GM19467 (cell line): ENCODE measurements around the gene UQCC3.
"Not testable (repeated sequence)": the region's sequence is repeated elsewhere in the genome, so short reads cannot be mapped to it uniquely, and the experiment has no call there.

ENCODE experiments used
- ATAC-seq: cut with Tn5 transposase; IDR thresholded peaks from one replicate; pipeline ENCODE4 v1.9.1; 2021; ENCODE audit warnings: mild to moderate bottlenecking, moderate library complexity; ENCODE audit not compliant: unreplicated experiment

Gene UQCC3

GRCh38 chr11:62665599-62666258, 5.7 kb upstream of the UQCC3 start:
- ATAC-seq: no peak

- ATAC-seq: no peak
These were observed 5.1 kb upstream of the UQCC3 start for GRCh38 chr11:62666259-62666926.

GRCh38 chr11:62667460-62667859, 4.0 kb upstream of the UQCC3 start:
- ATAC-seq: no peak

GRCh38 chr11:62669420-62670161, 1.9 kb upstream of the UQCC3 start:
- no peak for ATAC-seq

GRCh38 chr11:62671236-62671607, 251 bp upstream of the UQCC3 start:
- peak; percentile 11 for ATAC-seq

GRCh38 chr11:62673196-62673525, 1.7 kb downstream of the UQCC3 start:
- ATAC-seq: no peak

GRCh38 chr11:62675415-62675814, 3.9 kb downstream of the UQCC3 start:
- ATAC-seq: not testable (repeated sequence)

- ATAC-seq: no peak
These were observed 5.2 kb downstream of the UQCC3 start for GRCh38 chr11:62676698-62677097.

- no peak for ATAC-seq
These were observed 5.7 kb downstream of the UQCC3 start for GRCh38 chr11:62677156-62677555.

GRCh38 chr11:62677714-62678113, 6.2 kb downstream of the UQCC3 start:
- ATAC-seq: no peak

GRCh38 chr11:62678433-62678769, 6.9 kb downstream of the UQCC3 start:
- no peak for ATAC-seq

- ATAC-seq: peak; percentile 66
These were observed 7.6 kb downstream of the UQCC3 start, which contains the start of gene UBXN1 for GRCh38 chr11:62678770-62679696. Gene UBXN1, minus strand, starts transcription at chr11:62679073. Its CDS starts 150 bp downstream, at chr11:62678923.

- no peak for ATAC-seq
These were observed 9.4 kb downstream of the UQCC3 start for GRCh38 chr11:62680825-62681240.

GRCh38 chr11:62682518-62682917, 11.0 kb downstream of the UQCC3 start:
- no peak for ATAC-seq

- ATAC-seq: no peak
These were observed 16.3 kb downstream of the UQCC3 start for GRCh38 chr11:62687508-62688396.

- no peak for ATAC-seq
These were observed 17.0 kb downstream of the UQCC3 start for GRCh38 chr11:62688491-62688890.

GRCh38 chr11:62689421-62690183, 18.1 kb downstream of the UQCC3 start, which contains the start of gene LRRN4CL:
Gene LRRN4CL, minus strand, starts transcription at chr11:62689530. Its CDS starts 1,022 bp downstream, at chr11:62688508.
- ATAC-seq: no peak

GRCh38 chr11:62693624-62694023, 22.2 kb downstream of the UQCC3 start:
- ATAC-seq: not testable (repeated sequence)
